Hepatocyte (in vitro differentiated cells): ENCODE results near the gene AKT1. TPM values are rescaled to one million over a fixed set of nuclear protein-coding genes. Genes with fewer than 3 reads are reported as not detected.
A peak's percentile ranks its signal among the peaks of the same experiment; 100 is the strongest.

ENCODE experiments used
- DNase-seq: peaks from one replicate; pipeline ENCODE4 v3.0.0-alpha.2; 2016; ENCODE audit warnings: low spot score
- H2AFZ ChIP-seq: fragments of 200-600 bp; sonication (generic); 2 replicates; pipeline ENCODE4 v1.6.0; 2016; ENCODE audit warnings: antibody characterized with exemption, mild to moderate bottlenecking
- H3K27ac ChIP-seq: fragments of 200-600 bp; sonication (generic); 2 replicates; pipeline ENCODE4 v1.5.1; 2016; ENCODE audit warnings: mild to moderate bottlenecking
- H3K27me3 ChIP-seq: fragments of 200-600 bp; sonication (generic); 2 replicates; pipeline ENCODE4 v1.6.1; 2016
- H3K36me3 ChIP-seq: fragments of 200-600 bp; sonication (generic); replicated peaks from 2 replicates; pipeline ENCODE4 v1.5.1; 2016; ENCODE audit warnings: low read depth; ENCODE audit not compliant: insufficient read depth
- H3K4me1 ChIP-seq: fragments of 200-600 bp; sonication (generic); 2 replicates; pipeline ENCODE4 v1.5.1; 2016; ENCODE audit warnings: mild to moderate bottlenecking, moderate library complexity; ENCODE audit not compliant: insufficient read depth
- H3K4me2 ChIP-seq: fragments of 200-600 bp; sonication (generic); 2 replicates; pipeline ENCODE4 v1.6.0; 2016
- H3K4me3 ChIP-seq: fragments of 200-600 bp; sonication (generic); 2 replicates; pipeline ENCODE4 v1.5.1; 2016; ENCODE audit warnings: mild to moderate bottlenecking
- H3K79me2 ChIP-seq: fragments of 200-600 bp; sonication (generic); 2 replicates; pipeline ENCODE4 v1.6.0; 2017; ENCODE audit warnings: mild to moderate bottlenecking
- H3K9me2 ChIP-seq: fragments of 200-600 bp; sonication (generic); replicated peaks from 2 replicates; pipeline ENCODE4 v1.6.0; 2017; ENCODE audit warnings: mild to moderate bottlenecking; ENCODE audit not compliant: insufficient read depth
- H3K9me3 ChIP-seq: fragments of 200-600 bp; sonication (generic); 2 replicates; pipeline ENCODE4 v1.5.1; 2016; ENCODE audit warnings: low read depth, mild to moderate bottlenecking
- H4K20me1 ChIP-seq: fragments of 200-600 bp; sonication (generic); 2 replicates; pipeline ENCODE4 v1.6.0; 2016; ENCODE audit warnings: mild to moderate bottlenecking; ENCODE audit not compliant: insufficient read depth, poor library complexity, severe bottlenecking
- CTCF ChIP-seq: fragments of 200-600 bp; sonication (generic); IDR thresholded peaks from 2 replicates; pipeline ENCODE4 v1.5.1; 2016; ENCODE audit warnings: antibody characterized with exemption, mild to moderate bottlenecking; ENCODE audit not compliant: poor library complexity
- EZH2 ChIP-seq: fragments of 200-600 bp; sonication (generic); IDR thresholded peaks from 2 replicates; pipeline ENCODE4 v1.6.1; 2016; ENCODE audit warnings: antibody characterized with exemption, mild to moderate bottlenecking, borderline replicate concordance
- EZH2phosphoT487 ChIP-seq: fragments of 200-600 bp; sonication (generic); IDR thresholded peaks from one replicate; pipeline ENCODE4 v1.6.1; 2018; ENCODE audit warnings: antibody characterized with exemption, mild to moderate bottlenecking, low read depth, moderate library complexity; ENCODE audit not compliant: unreplicated experiment, severe bottlenecking
- WGBS: methylation state at CpG from one replicate; pipeline ENCODE4 v1.1.6; 2016; ENCODE audit warnings: low lambda C conversion rate; ENCODE audit errors: missing lambda C conversion rate; 5-methylcytosine and 5-hydroxymethylcytosine counted together
- polyA plus RNA-seq: library from polyadenylated mRNA; unstranded; fragments of >200 nt; fragmentation: Nextera tagmentation; extraction: Ambion mirVana; gene quantifications from 2 replicates; pipeline ENCODE4 v1.2.1, GENCODE V29; 2016
- total RNA-seq: library from RNA; depleted of rRNA; stranded (reverse); fragments of >200 nt; gene quantifications from 2 replicates; pipeline ENCODE4 v1.2.3, GENCODE V29; 2014

Gene AKT1
- total and polyA plus RNA-seq, 2 experiments from 2014 or later = 124 to 159 TPM

- Histone ChIP-seq H2AFZ (peak overlapping the region; percentile 63), H3K4me3 (peak overlapping the region; percentile 67), H3K79me2 (no peaks in the 10 kb centered on the region), H3K36me3 (no peaks in the 10 kb centered on the region), H3K27me3 (no peaks in the 10 kb centered on the region), H3K4me2 (peak overlapping the region; percentile 97), H3K4me1 (peaks cover 10% of the 10 kb centered on the region), H3K9me2 (no peaks in the 10 kb centered on the region), H3K9me3 (no peaks in the 10 kb centered on the region), H4K20me1 (no peaks in the 10 kb centered on the region), H3K27ac (peak overlapping the region; percentile 87)
- peak; percentile 94 for DNase-seq
- 2% methylated on average over 20 of the region's 54 CpGs for WGBS
- TF ChIP-seq CTCF (peak; percentile 79), EZH2phosphoT487 (no peak)
These were observed 30.8 kb upstream of the AKT1 start for GRCh38 chr14:104826189-104826860.

GRCh38 chr14:104824353-104824997 is 28.9 kb upstream of the AKT1 start:
- no peak overlapping the region for H3K4me3 ChIP-seq
- H3K9me3 ChIP-seq = no peaks in the 10 kb centered on the region
- H3K36me3 ChIP-seq = no peaks in the 10 kb centered on the region
- H3K9me2 ChIP-seq = no peaks in the 10 kb centered on the region
- no peak overlapping the region for H3K4me2 ChIP-seq
- no peak for DNase-seq
- H3K79me2 ChIP-seq = no peaks in the 10 kb centered on the region
- 98% methylated on average over 2 of the region's 2 CpGs for WGBS
- H3K27ac ChIP-seq = no peak overlapping the region
- H4K20me1 ChIP-seq = no peaks in the 10 kb centered on the region
- no peak overlapping the region for H2AFZ ChIP-seq
- H3K27me3 ChIP-seq = no peaks in the 10 kb centered on the region
- peaks cover 10% of the 10 kb centered on the region for H3K4me1 ChIP-seq
- no peak for TF ChIP-seq CTCF
- no peak for TF ChIP-seq EZH2
- TF ChIP-seq EZH2phosphoT487 = no peak

- H2AFZ ChIP-seq = no peak overlapping the region
- no peaks in the 10 kb centered on the region for H3K36me3 ChIP-seq
- H3K4me2 ChIP-seq = no peak overlapping the region
- TF ChIP-seq EZH2 (no peak), EZH2phosphoT487 (no peak), CTCF (no peak)
- H3K79me2 ChIP-seq = peaks cover 3% of the 10 kb centered on the region
- H3K9me3 ChIP-seq = no peaks in the 10 kb centered on the region
- H3K27ac ChIP-seq = no peak overlapping the region
- WGBS = 89% methylated on average over 22 of the region's 22 CpGs
- DNase-seq = peak; percentile 6
- no peak overlapping the region for H3K4me3 ChIP-seq
- H3K27me3 ChIP-seq = no peaks in the 10 kb centered on the region
- no peaks in the 10 kb centered on the region for H3K9me2 ChIP-seq
- no peaks in the 10 kb centered on the region for H4K20me1 ChIP-seq
- peaks cover 10% of the 10 kb centered on the region for H3K4me1 ChIP-seq
These were observed 27.5 kb upstream of the AKT1 start for GRCh38 chr14:104822821-104823615.
